HG03575 (cell line): ENCODE results near the gene MAP1S.
"Not testable (repeated sequence)": the region's sequence is repeated elsewhere in the genome, so short reads cannot be mapped to it uniquely, and the experiment has no call there.

Experiments
- ATAC-seq: cut with Tn5 transposase; IDR thresholded peaks from one replicate; pipeline ENCODE4 v1.9.1; 2021; ENCODE audit not compliant: unreplicated experiment, insufficient number of reproducible peaks, low FRiP score; ENCODE audit errors: extremely low read depth

The MAP1S gene

DNA sequence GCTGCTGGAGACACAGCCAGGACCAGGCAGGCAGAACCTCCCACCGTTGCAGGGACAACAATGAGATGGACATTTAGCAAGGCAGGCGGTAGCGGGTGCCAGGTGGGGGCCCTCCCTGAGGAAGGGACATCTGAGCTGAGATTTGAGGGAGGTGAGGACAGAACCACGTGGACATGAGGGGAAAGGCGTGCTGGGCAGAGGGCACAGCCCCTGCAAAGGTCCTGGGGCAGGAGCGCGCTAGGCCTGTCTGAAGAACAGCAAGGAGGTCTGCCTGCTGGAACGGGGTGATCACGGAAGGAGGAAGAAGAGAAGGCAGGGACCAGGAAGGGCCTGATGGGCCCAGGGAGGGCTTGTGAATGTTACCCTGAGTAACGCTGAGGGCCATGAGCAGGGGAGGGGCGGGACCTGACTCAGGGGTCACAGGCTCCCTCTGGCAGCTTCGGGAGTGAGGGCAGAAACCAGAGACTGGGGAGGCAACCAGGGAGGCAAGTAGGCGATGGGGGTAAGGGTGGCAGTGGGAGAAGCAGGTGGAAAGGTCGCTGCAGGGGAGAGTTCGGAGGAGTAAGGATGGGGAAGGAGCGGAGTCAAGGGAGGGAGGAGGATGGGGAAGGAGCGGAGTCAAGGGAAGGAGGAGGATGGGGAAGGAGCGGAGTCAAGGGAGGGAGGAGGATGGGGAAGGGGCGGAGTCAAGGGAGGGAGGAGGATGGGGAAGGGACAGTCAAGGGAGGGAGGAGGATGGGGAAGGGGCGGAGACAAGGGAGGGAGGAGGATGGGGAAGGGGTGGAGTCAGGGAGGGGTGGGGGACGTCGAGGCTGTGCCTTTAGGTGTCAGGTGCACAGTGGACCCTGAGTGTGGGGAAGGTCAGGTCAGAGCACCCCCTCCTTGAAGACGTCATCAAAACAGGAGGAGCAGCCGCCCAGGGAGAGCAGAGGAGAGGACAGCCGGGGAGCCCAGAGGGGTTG, 60.0 kb downstream of the MAP1S start:
- no peak for ATAC-seq

GRCh38 chr19:17780781-17781180, 61.5 kb downstream of the MAP1S start:
- no peak for ATAC-seq

DNA sequence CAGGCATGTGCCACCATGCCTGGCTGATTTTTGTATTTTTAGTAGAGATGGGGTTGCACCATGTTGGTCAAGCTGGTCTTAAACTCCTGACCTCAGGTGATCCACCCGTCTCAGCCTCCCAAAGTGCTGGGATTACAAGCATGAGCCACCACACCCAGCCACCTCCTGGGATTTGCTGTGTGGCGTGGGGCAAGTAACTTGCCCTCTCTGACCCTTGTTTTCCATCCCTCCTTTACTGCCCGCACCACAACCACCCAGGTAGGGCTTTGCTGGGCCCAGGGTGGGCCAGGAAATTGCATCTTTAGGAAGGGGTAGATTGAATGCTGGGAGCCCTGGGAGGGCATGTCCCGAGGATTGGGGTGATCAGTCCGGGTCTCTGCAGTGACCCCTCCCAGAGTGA, 64.4 kb downstream of the MAP1S start:
- ATAC-seq = not testable (repeated sequence)
